Bronchial epithelial cell (primary cell): ENCODE measurements around the gene CEACAM19. TPM values are rescaled to one million over a fixed set of nuclear protein-coding genes. Genes with fewer than 3 reads are reported as not detected.

Experiments
- DNase-seq: peaks from one replicate; pipeline ENCODE4 v3.0.0-alpha.2; 2010; ENCODE audit warnings: low read depth
- FAIRE-seq: peaks from 2 replicates; lab custom pipeline; 2011; peaks lifted over from hg19 to GRCh38; lab: Jason Lieb, UNC
- H3K27me3 ChIP-seq: 2 replicates; pipeline ENCODE4 v1.5.1; 2011; ENCODE audit warnings: low read length; ENCODE audit not compliant: control insufficient read depth, insufficient read depth
- H3K36me3 ChIP-seq: 2 replicates; pipeline ENCODE4 v1.5.1; 2011; ENCODE audit warnings: low read length; ENCODE audit not compliant: control insufficient read depth, insufficient read depth
- H3K4me3 ChIP-seq: 2 replicates; pipeline ENCODE4 v1.5.1; 2011; ENCODE audit warnings: mild to moderate bottlenecking, low read depth, low read length, control low read depth
- total RNA-seq: library from RNA; depleted of rRNA; stranded (reverse); fragments of >200 nt; gene quantifications from 2 replicates; pipeline ENCODE4 v1.2.1, GENCODE V29; 2014
- TF ChIP-seq, protein P1 (sequence below): IDR thresholded peaks from 2 replicates; pipeline ENCODE4 v1.5.1; 2011; ENCODE audit warnings: mild to moderate bottlenecking, moderate library complexity, low read length, control low read depth, inconsistent platforms; ENCODE audit not compliant: insufficient read depth, severe bottlenecking

The CEACAM19 gene
- total RNA-seq, 1 donor from 2014 or later: 0.53 TPM

GRCh38 chr19:44687888-44688287, 16.6 kb downstream of the CEACAM19 start:
- Histone ChIP-seq H3K27me3 (no peaks in the 10 kb centered on the region), H3K4me3 (no peak overlapping the region), H3K36me3 (no peaks in the 10 kb centered on the region)
- DNase-seq (no peak), FAIRE-seq (no peak)
- TF ChIP-seq, protein P1, sequence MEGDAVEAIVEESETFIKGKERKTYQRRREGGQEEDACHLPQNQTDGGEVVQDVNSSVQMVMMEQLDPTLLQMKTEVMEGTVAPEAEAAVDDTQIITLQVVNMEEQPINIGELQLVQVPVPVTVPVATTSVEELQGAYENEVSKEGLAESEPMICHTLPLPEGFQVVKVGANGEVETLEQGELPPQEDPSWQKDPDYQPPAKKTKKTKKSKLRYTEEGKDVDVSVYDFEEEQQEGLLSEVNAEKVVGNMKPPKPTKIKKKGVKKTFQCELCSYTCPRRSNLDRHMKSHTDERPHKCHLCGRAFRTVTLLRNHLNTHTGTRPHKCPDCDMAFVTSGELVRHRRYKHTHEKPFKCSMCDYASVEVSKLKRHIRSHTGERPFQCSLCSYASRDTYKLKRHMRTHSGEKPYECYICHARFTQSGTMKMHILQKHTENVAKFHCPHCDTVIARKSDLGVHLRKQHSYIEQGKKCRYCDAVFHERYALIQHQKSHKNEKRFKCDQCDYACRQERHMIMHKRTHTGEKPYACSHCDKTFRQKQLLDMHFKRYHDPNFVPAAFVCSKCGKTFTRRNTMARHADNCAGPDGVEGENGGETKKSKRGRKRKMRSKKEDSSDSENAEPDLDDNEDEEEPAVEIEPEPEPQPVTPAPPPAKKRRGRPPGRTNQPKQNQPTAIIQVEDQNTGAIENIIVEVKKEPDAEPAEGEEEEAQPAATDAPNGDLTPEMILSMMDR: no peak

DNA sequence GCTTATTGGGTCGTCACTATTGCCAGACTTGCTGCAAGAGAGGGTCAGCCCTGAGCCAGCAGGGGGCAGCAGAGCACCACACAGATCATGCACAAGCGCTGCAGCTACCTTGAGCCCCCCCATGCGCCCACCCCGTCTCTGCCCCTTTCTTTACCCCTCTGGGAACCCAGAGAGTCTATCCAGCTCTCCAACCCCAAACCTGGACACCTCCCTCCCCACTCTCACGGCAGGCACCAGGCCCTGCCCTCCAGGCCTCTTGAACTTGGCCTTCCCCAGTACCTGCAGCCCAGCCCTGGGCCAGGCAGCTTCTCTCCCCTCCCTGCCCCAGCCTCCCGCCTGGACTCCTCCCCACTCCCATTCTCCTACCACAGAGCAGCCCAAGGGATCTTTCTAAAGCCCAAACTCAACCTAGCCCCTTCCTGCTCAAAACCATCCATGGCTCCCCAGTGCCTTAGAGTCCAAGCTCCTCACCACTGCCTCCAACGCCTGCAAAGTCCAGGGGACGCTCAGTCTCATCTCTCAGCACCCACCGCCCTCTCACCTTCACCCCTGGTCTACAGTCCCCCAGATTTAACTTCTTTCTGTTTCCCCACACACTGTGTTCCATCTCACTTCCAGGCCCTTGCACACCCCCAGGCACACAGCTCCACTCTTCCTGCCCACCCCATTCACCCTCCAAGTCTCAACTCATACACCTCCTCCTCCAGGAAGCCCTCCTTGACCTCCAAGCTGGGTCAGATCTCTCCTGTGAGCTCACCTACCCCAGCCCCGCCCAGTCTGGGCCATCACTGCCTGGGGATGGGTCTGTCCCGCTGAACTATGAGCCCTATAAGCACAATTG, 18.2 kb downstream of the CEACAM19 start:
- Histone ChIP-seq H3K27me3 (no peaks in the 10 kb centered on the region), H3K4me3 (no peak overlapping the region), H3K36me3 (no peaks in the 10 kb centered on the region)
- DNase-seq (peak; percentile 50), FAIRE-seq (no peak)
- TF ChIP-seq, protein P1: peak; percentile 97

- H3K4me3 ChIP-seq: no peak overlapping the region
- DNase-seq: no peak
- TF ChIP-seq, protein P1: no peak
- no peaks in the 10 kb centered on the region for H3K36me3 ChIP-seq
- FAIRE-seq: no peak
- no peaks in the 10 kb centered on the region for H3K27me3 ChIP-seq
Observed at GRCh38 chr19:44690131-44690440, 18.8 kb downstream of the CEACAM19 start.

DNA sequence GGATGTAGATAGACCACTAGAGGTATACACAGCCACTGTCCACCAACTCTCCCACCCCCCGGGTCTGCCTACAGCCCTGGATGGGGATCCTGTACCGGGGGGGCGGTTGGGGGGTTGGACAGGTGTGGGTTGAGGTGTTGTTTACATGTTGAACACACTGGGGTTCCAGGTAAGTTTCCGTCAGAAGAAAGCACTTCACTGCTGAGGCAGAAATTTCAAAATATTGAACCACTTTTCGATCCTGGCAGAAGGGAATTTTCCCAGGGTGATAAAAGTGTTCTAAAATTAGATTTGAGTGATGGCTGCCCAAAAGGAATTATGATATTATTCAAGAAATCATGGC, 21.1 kb downstream of the CEACAM19 start:
- no peak for DNase-seq
- H3K27me3 ChIP-seq: no peaks in the 10 kb centered on the region
- no peak overlapping the region for H3K4me3 ChIP-seq
- TF ChIP-seq, protein P1: no peak
- FAIRE-seq: no peak
- H3K36me3 ChIP-seq: no peaks in the 10 kb centered on the region

GRCh38 chr19:44694184-44694579, 22.9 kb downstream of the CEACAM19 start:
- TF ChIP-seq, protein P1: peak; percentile 28
- DNase-seq: no peak
- no peak overlapping the region for H3K4me3 ChIP-seq
- FAIRE-seq: no peak
- no peaks in the 10 kb centered on the region for H3K36me3 ChIP-seq
- H3K27me3 ChIP-seq: no peaks in the 10 kb centered on the region
